Stimulated activated CD4-positive, alpha-beta T cell treated with anti-CD3 and anti-CD28 coated beads, Interleukin-15, amount 100 ng/mL, for 1 hour (primary cell): Measurements from ENCODE around the gene SRRM5.
"Not testable (repeated sequence)": the region's sequence is repeated elsewhere in the genome, so short reads cannot be mapped to it uniquely, and the experiment has no call there.

ENCODE experiments used
- DNase-seq, 2 donors: peaks; one replicate each; pipeline ENCODE4 v3.0.0-alpha.2; 2020; ENCODE audit warnings: low read depth in 1 of 2, low spot score in 1 of 2

SRRM5 gene

DNA sequence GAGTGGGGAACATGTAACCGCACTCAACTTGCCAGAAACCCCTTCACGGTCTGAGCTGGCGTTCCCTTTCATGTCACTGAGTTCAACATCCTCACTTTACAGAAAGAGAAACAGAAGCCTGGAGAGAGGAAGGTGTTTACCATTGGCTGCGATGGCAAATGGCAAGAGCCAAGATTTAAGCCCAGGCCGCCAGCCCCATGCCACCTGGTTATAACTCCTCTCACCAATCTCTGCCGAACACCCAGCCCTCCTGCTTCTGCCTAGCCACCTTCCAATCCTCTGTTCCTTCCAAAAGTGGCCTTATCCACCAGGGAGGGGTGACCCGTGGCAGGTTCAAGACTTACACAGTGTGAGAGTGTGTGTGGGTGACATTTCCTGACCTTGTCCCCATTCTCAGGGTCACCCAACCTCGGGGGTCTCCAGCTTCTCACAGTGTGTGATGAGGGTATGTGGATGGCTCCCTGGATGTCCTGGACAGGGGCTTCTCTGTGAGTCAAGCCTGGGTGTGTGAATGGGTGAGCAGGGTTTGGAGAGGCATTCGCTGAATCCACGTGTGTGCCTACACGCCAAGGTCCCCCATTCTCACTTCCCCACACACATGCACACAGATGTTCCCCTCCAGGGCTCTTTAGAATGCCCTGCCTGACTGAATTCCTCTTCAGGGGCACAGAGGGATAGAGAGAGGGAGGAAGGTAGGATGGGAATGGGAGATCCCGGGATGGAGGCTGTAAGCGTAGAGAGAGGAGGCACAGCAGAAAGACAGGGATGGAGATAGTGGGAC is 26.5 kb downstream of the SRRM5 start:
- DNase-seq: no peak

- DNase-seq: no peak
Measured at GRCh38 chr19:43638995-43639518, 27.2 kb downstream of the SRRM5 start.

- peak; percentile 32 to 38 for DNase-seq
Measured at GRCh38 chr19:43639519-43640423, 27.9 kb downstream of the SRRM5 start, which contains the start of gene CADM4. Gene CADM4 (minus strand): TSS chr19:43639850. CDS start chr19:43639790, 60 bp downstream.

- no peak for DNase-seq
Measured at GRCh38 chr19:43640424-43640757, 28.5 kb downstream of the SRRM5 start.

DNA sequence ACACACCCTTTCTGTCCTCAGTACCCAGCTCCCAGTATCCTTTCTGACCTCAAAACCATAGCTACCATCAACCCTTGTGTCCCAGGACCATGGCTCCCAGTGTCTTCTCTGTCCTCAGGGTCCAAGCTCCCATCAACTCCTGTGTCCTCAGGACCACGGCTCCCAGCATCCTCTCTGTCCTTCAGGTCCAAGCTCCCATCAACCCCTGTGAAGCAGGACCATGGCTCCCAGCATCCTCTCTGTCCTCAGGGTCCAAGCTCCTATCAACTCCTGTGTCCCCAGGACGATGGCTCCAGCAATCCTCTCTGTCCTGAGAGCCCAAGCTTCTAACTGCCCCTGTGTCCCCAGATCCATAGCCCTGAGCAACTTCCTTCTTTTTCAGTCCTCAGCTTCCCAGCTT is 29.4 kb downstream of the SRRM5 start:
- no peak for DNase-seq

GRCh38 chr19:43642531-43642930 is 30.6 kb downstream of the SRRM5 start:
- no peak for DNase-seq

- DNase-seq: no peak
Measured at GRCh38 chr19:43643326-43643725, 31.4 kb downstream of the SRRM5 start.

- DNase-seq: no peak
Measured at GRCh38 chr19:43644181-43644580, 32.3 kb downstream of the SRRM5 start.

DNA sequence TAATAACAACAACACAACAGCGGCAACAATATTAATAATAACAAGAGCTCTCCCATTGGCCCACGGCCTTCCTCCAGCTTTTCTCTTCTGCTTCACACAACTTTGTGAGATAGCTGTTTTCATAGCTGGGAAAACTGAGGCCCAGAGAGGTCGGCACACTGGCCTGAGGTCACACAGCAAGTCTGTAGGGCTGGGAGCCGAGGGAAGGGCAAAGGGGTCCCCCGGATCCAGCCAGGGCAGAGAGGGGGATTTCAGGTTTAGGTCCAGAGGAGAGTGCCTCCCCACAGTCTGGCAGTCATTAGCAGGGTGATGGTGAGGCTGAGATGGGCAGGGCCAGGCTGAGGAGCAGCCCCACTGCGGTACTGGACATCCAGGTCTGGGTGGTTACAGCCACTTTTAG is 36.7 kb downstream of the SRRM5 start:
- DNase-seq: no peak

GRCh38 chr19:43649514-43649913 is 37.6 kb downstream of the SRRM5 start:
- DNase-seq: no peak

DNA sequence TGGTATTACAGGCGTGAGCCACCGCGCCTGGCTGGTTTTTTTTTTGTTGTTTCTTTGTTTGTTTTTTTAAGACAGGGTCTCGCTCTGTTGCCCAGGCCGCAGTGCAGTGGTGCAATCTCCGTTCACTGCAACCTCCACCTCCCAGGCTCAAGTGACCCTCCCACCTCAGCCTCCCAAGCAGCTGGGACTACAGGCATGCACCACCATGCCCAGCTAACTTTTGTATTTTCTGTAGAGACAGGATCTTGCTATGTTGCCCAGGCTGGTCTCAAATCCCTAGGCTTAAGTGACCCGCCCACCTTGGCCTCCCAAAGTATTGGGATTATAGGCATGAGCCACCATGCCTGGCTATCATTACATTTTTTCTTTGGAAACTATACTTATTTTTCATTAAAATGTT is 38.4 kb downstream of the SRRM5 start:
- not testable (repeated sequence) for DNase-seq

DNA sequence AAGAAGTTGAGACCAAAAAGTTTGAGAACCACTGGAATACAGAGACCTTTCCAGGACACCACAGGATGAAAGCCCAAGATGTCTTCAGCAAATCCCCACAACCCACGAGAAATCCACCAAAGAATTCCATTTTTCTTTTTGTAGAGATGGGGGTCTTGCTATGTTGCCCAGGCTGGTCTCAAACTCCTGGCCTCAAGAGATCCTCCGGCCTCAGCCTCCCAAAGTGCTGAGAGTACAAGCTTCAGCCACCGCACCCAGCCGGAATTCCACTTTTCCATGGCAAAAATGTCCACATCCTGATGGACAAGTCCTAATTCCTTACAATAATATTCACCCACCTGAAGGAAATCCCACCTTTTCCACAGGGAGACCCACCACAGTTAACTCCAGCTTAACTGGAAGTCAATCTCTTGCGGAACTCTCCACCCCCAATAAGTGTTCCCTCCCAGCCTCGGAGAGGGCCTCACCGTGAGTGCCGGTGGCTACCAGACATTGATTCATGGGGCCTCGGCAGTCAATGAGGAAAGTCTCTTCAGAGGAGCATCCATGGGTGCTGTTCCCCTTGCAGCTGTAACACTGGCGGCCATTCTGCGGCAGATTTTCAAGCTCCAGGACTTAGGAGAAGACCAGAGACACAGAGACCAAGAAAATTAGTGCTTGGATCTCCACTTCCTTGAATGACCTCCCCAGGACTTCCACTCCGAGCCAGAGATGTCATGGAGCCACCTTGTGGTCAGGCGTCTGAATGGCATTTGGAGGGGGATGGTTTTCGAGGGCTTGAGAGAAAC is 40.1 kb downstream of the SRRM5 start:
- DNase-seq: peak in 1 of 2 donors; percentile 10

DNA sequence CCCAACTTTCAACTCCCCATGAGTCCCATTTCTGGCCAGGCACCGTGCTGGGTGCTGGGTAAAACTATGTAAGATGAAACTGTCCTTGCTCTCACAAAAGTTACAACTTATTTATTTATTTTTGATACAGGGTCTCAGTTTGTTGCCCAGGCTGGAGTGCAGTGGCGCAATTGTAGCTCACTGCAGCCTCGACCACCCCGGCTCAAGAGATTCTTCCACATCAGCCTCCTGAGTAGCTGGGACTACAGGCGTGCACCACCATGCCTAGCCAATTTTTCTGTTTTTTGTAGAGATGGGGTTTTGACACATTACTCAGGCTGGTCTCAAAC is 40.6 kb downstream of the SRRM5 start:
- no peak for DNase-seq

DNA sequence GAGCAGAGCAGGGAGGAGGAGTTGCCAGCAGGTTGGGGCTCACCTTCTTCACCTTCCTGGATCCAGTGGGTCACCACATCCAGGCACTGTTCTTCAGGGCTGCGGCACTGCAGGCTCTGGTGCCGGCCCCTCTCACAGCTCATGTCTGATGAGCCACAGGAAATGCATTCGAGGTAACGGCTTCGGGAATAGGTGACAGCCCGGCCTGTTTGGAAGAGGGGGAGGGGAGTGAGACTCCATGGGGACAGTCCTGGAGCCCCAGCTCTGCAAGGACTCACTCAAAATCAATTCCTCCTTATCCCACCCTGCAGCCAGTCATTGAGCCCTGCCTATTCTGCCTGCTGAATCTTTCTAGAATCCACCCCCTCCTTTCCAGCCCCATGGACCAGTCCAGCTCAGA is 44.5 kb downstream of the SRRM5 start:
- no peak for DNase-seq

DNA sequence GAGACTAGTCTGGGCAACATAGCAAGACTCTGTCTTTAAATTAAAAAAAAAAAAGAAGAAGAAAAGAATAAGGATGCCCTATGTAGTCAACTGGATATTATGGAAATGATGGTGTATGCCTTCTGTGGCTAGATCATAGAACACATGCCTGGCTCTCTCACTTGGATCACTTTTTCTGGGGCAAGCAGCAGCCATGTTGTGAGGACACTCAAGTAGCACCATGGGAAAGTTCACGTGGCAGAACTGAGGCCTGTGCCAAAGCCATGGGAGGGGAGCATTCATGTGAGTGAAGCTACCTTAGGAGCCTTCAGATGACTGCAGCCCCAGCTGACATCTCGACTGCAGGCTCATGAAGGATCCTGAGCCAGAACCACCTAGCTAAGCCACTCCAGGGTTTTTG is 46.1 kb downstream of the SRRM5 start:
- no peak for DNase-seq

- no peak for DNase-seq
Measured at GRCh38 chr19:43658494-43658893, 46.6 kb downstream of the SRRM5 start.

DNA sequence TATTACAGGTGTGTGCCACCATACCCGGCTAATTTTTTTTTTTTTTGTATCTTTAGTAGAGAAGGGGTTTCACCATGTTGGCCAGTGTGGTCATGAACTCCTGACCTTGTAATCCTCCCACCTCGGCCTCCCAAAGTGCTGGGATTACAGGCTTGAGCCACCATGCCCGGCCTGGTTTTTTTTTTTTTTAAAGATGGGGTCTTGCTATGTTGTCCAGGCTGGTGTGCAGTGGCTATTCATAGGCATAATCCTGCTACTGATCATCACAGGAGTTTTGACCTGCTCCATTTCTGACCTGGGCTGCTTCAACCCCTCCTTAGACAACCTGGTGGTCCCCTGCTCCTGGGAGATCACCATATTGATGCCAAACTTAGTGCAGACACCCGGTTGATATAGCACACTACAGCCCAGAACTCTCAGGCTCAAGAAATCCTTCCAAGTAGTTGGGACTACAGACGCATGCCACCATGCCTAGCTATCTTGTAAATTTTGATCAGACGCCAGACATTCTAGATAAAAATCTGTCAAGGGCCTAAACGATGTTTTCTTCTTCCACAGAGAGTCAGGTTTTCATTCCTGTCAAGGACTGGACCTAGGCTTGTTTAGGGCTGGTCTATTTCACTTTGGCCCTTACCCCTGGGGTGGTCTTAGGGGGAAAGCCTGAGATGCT is 48.5 kb downstream of the SRRM5 start:
- DNase-seq: no peak

DNA sequence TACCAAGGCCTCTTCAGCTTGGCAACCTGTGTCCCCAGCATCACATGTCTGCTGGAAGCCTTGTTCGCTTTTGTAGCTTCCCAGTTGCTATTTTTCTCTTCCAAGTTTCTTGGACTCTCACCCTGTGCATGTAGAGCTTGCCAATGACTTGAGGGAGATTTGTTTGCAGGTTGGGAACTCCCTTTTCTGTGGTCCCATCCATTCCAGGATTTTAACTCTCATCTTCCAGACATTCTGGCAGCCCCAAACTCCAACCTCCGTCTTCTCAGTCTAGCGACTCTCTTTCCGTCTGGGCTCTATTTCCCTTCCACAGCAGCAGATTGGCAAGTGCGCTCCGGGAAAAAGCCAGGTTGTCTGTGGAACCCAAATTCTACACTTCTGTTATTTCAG is 49.1 kb downstream of the SRRM5 start:
- no peak for DNase-seq

DNA sequence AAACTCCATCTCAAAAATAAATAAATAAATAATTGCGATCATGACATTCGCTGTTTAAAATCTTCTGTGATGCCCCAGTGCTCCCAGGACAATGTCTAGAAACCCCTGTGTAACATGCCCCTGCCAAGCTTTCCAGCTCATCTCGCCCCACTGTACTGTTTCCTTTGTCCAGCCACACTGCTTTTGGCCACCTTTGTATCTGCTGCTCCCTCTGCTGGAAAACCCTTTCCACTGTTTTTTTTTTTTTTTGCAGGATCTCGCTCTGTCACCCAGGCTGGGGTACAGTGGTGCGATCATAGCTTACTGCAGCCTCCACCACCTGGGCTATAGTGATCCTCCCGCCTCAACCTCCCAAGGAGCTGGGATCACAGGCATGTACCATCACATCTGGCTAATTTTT is 50.6 kb downstream of the SRRM5 start:
- no peak for DNase-seq

DNA sequence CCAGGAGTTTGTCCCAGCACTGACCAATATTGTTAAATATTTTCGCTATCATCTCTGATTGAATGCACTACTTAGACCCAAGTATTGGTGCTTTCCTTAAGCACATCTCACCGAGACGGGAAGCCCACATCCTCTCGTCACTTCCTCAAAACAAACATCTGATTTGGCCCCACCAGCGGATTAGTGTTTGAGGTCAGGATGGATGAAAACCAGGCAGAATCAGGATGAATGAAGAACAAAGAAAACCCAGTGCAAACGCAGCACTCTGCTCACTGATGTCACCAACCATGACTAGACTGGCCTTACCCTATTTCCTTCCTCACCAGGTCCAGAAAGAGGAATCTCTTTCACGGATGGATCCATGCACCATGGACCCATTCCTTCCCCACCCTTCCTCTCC is 52.1 kb downstream of the SRRM5 start:
- DNase-seq: no peak
